ENCODE results near the gene KIFAP3. TPM values are rescaled to one million over a fixed set of nuclear protein-coding genes. Genes with fewer than 3 reads are reported as not detected.

KIFAP3 gene
- total RNA-seq, 1 donor from 2014 or later, result 30.0 TPM

- DNase-seq (ENCODE audit: extremely low spot score in 2 of 2), result peak in 1 of 2 donors; percentile 72
- intact Hi-C loops (cut with DNase I), result no loop called here
Measured at GRCh38 chr1:169945181-169945580, 129.3 kb downstream of the KIFAP3 start.

GRCh38 chr1:169944621-169945020 lies 129.9 kb downstream of the KIFAP3 start:
- no peaks in the 10 kb centered on the region for H3K36me3 ChIP-seq
- DNase-seq (ENCODE audit: extremely low spot score in 2 of 2), result peak in 1 of 2 donors; percentile 70
- H3K27me3 ChIP-seq, result no peaks in the 10 kb centered on the region
- H3K27ac ChIP-seq, result peak overlapping the region; percentile 68
- H3K9me3 ChIP-seq, result no peaks in the 10 kb centered on the region
- peaks cover 20% of the 10 kb centered on the region for H3K4me1 ChIP-seq
- TF ChIP-seq POLR2AphosphoS5 (IDR thresholded peaks at IDR 0.05; ENCODE audit: insufficient read depth in 1 of 2, low read depth in 1 of 2), result no peak
- no peak overlapping the region for H3K4me3 ChIP-seq
- intact Hi-C loops (cut with DNase I), result no loop called here

More at GRCh38 chr1:169945181-169945580, 129.3 kb downstream of the KIFAP3 start:
- Histone ChIP-seq H3K27ac (peak overlapping the region; percentile 68), H3K4me1 (peaks cover 20% of the 10 kb centered on the region), H3K4me3 (no peak overlapping the region), H3K27me3 (no peaks in the 10 kb centered on the region), H3K9me3 (no peaks in the 10 kb centered on the region), H3K36me3 (no peaks in the 10 kb centered on the region)
- TF ChIP-seq POLR2AphosphoS5 (IDR thresholded peaks at IDR 0.05; ENCODE audit: insufficient read depth in 1 of 2, low read depth in 1 of 2) (no peak), CTCF (IDR thresholded peaks at IDR 0.05) (no peak), POLR2A (IDR thresholded peaks at IDR 0.05) (no peak)

- TF ChIP-seq POLR2A (IDR thresholded peaks at IDR 0.05), result no peak
- TF ChIP-seq POLR2AphosphoS5 (IDR thresholded peaks at IDR 0.05; ENCODE audit: insufficient read depth in 1 of 2, low read depth in 1 of 2), result no peak
- TF ChIP-seq CTCF (IDR thresholded peaks at IDR 0.05), result no peak
- no peak overlapping the region for H3K4me3 ChIP-seq
- H3K9me3 ChIP-seq, result no peaks in the 10 kb centered on the region
- no peaks in the 10 kb centered on the region for H3K27me3 ChIP-seq
- intact Hi-C loops (cut with DNase I), result no loop called here
- H3K36me3 ChIP-seq, result no peaks in the 10 kb centered on the region
- peaks cover 20% of the 10 kb centered on the region for H3K4me1 ChIP-seq
- DNase-seq (ENCODE audit: extremely low spot score in 2 of 2), result no peak
- peak overlapping the region; percentile 23 for H3K27ac ChIP-seq
Measured at GRCh38 chr1:169943963-169944526, 130.4 kb downstream of the KIFAP3 start.

GRCh38 chr1:169941982-169942830 lies 132.3 kb downstream of the KIFAP3 start:
- no peaks in the 10 kb centered on the region for H3K9me3 ChIP-seq
- no peaks in the 10 kb centered on the region for H3K36me3 ChIP-seq
- peaks cover 20% of the 10 kb centered on the region for H3K4me1 ChIP-seq
- intact Hi-C loops (cut with DNase I), result no loop called here
- H3K27me3 ChIP-seq, result no peaks in the 10 kb centered on the region
- TF ChIP-seq POLR2AphosphoS5 (IDR thresholded peaks at IDR 0.05; ENCODE audit: insufficient read depth in 1 of 2, low read depth in 1 of 2) (peak in 1 of 2 donors; percentile 61), POLR2A (IDR thresholded peaks at IDR 0.05) (no peak)
- H3K27ac ChIP-seq, result no peak overlapping the region
- H3K4me3 ChIP-seq, result no peak overlapping the region
- no peak for DNase-seq (ENCODE audit: extremely low spot score in 2 of 2)

GRCh38 chr1:169933984-169934725 lies 140.3 kb downstream of the KIFAP3 start:
- DNase-seq (ENCODE audit: extremely low spot score in 2 of 2), result no peak
- Histone ChIP-seq H3K36me3 (no peaks in the 10 kb centered on the region), H3K9me3 (no peaks in the 10 kb centered on the region), H3K4me1 (peaks cover 9% of the 10 kb centered on the region), H3K27me3 (no peaks in the 10 kb centered on the region), H3K27ac (no peak overlapping the region), H3K4me3 (no peak overlapping the region)
- TF ChIP-seq CTCF (IDR thresholded peaks at IDR 0.05), result no peak
- TF ChIP-seq POLR2A (IDR thresholded peaks at IDR 0.05), result no peak
- TF ChIP-seq POLR2AphosphoS5 (IDR thresholded peaks at IDR 0.05; ENCODE audit: insufficient read depth in 1 of 2, low read depth in 1 of 2), result no peak
- intact Hi-C loops (cut with DNase I), result no loop called here

Data from vagina (tissue), 2 donors.